Measurements from ENCODE around the gene GRAMD1A.
"Not testable (repeated sequence)": the region's sequence is repeated elsewhere in the genome, so short reads cannot be mapped to it uniquely, and the experiment has no call there.

Gene GRAMD1A

GRCh38 chr19:35002037-35002535, 2.0 kb downstream of the GRAMD1A start:
- DNase-seq, result no peak
- Mint-ChIP-seq H3K27ac (peak overlapping the region; percentile 95), H3K4me1 (peaks cover 57 to 68% of the 10 kb centered on the region in 2 donors), H3K9me3 (no peaks in the 10 kb centered on the region), H3K27me3 (no peaks in the 10 kb centered on the region), H3K36me3 (peaks cover 24 to 55% of the 10 kb centered on the region in 2 donors), H3K4me3 (peak overlapping the region; percentile 83 to 96)
- no peak for ATAC-seq (replicated peaks)

- ATAC-seq (replicated peaks) (no peak), DNase-seq (no peak)
- peaks cover 42 to 45% of the 10 kb centered on the region in 2 donors for H3K4me1 Mint-ChIP-seq
- peak overlapping the region in 1 of 2 donors; percentile 48 for H3K4me3 Mint-ChIP-seq
- H3K27me3 Mint-ChIP-seq, result no peaks in the 10 kb centered on the region
- peak overlapping the region; percentile 62 for H3K27ac Mint-ChIP-seq
- peaks cover 29 to 57% of the 10 kb centered on the region in 2 donors for H3K36me3 Mint-ChIP-seq
- H3K9me3 Mint-ChIP-seq, result no peaks in the 10 kb centered on the region
These were observed 4.6 kb downstream of the GRAMD1A start for GRCh38 chr19:35004517-35005255.

GRCh38 chr19:35005256-35005977, 5.3 kb downstream of the GRAMD1A start:
- H3K27ac Mint-ChIP-seq, result no peak overlapping the region
- DNase-seq, result no peak
- no peak overlapping the region for H3K4me3 Mint-ChIP-seq
- H3K36me3 Mint-ChIP-seq, result peaks cover 34 to 61% of the 10 kb centered on the region in 2 donors
- no peak for ATAC-seq (replicated peaks)
- peaks cover 42 to 52% of the 10 kb centered on the region in 2 donors for H3K4me1 Mint-ChIP-seq
- no peaks in the 10 kb centered on the region for H3K9me3 Mint-ChIP-seq
- H3K27me3 Mint-ChIP-seq, result no peaks in the 10 kb centered on the region

GRCh38 chr19:35006007-35006341, 5.9 kb downstream of the GRAMD1A start:
- DNase-seq; H3K27me3 Mint-ChIP-seq; H3K9me3 Mint-ChIP-seq; H3K4me3 Mint-ChIP-seq; H3K27ac Mint-ChIP-seq; ATAC-seq (replicated peaks): not testable (repeated sequence)
- H3K4me1 Mint-ChIP-seq, result peaks cover 40 to 54% of the 10 kb centered on the region in 2 donors
- peaks cover 38 to 61% of the 10 kb centered on the region in 2 donors for H3K36me3 Mint-ChIP-seq

- H3K4me3 Mint-ChIP-seq, result no peak overlapping the region
- H3K27ac Mint-ChIP-seq, result peak overlapping the region; percentile 20
- no peak for ATAC-seq (replicated peaks)
- peaks cover 41 to 61% of the 10 kb centered on the region in 2 donors for H3K36me3 Mint-ChIP-seq
- peaks cover 39 to 54% of the 10 kb centered on the region in 2 donors for H3K4me1 Mint-ChIP-seq
- no peak for DNase-seq
- H3K27me3 Mint-ChIP-seq, result no peaks in the 10 kb centered on the region
- H3K9me3 Mint-ChIP-seq, result no peaks in the 10 kb centered on the region
These were observed 6.3 kb downstream of the GRAMD1A start for GRCh38 chr19:35006342-35006998.

- Mint-ChIP-seq H3K27ac (peak overlapping the region; percentile 20), H3K36me3 (peaks cover 43 to 58% of the 10 kb centered on the region in 2 donors), H3K4me3 (no peak overlapping the region), H3K9me3 (no peaks in the 10 kb centered on the region), H3K27me3 (no peaks in the 10 kb centered on the region), H3K4me1 (peaks cover 38 to 54% of the 10 kb centered on the region in 2 donors)
- DNase-seq (no peak), ATAC-seq (replicated peaks) (no peak)
These were observed 6.9 kb downstream of the GRAMD1A start for GRCh38 chr19:35006999-35007365.

GRCh38 chr19:35007427-35007826, 7.3 kb downstream of the GRAMD1A start:
- Mint-ChIP-seq H3K4me1 (peaks cover 39 to 54% of the 10 kb centered on the region in 2 donors), H3K36me3 (peaks cover 43 to 58% of the 10 kb centered on the region in 2 donors), H3K27ac (peak overlapping the region; percentile 51)
- H3K27me3 Mint-ChIP-seq; DNase-seq; H3K4me3 Mint-ChIP-seq; H3K9me3 Mint-ChIP-seq; ATAC-seq (replicated peaks): not testable (repeated sequence)

- H3K4me1 Mint-ChIP-seq, result peaks cover 41 to 54% of the 10 kb centered on the region in 2 donors
- H3K27ac Mint-ChIP-seq, result peak overlapping the region; percentile 56
- H3K27me3 Mint-ChIP-seq, result no peaks in the 10 kb centered on the region
- DNase-seq (no peak), ATAC-seq (replicated peaks) (no peak)
- H3K36me3 Mint-ChIP-seq, result peaks cover 50 to 60% of the 10 kb centered on the region in 2 donors
- no peaks in the 10 kb centered on the region for H3K9me3 Mint-ChIP-seq
- H3K4me3 Mint-ChIP-seq, result no peak overlapping the region
These were observed 8.8 kb downstream of the GRAMD1A start for GRCh38 chr19:35008891-35009341.

- H3K4me3 Mint-ChIP-seq, result no peak overlapping the region
- H3K4me1 Mint-ChIP-seq, result peaks cover 38 to 53% of the 10 kb centered on the region in 2 donors
- H3K36me3 Mint-ChIP-seq, result peaks cover 51 to 63% of the 10 kb centered on the region in 2 donors
- H3K27ac Mint-ChIP-seq, result peak overlapping the region; percentile 5
- no peak for ATAC-seq (replicated peaks)
- no peak for DNase-seq
- H3K9me3 Mint-ChIP-seq, result no peaks in the 10 kb centered on the region
- H3K27me3 Mint-ChIP-seq, result no peaks in the 10 kb centered on the region
These were observed 9.6 kb downstream of the GRAMD1A start for GRCh38 chr19:35009424-35010415.

- H3K36me3 Mint-ChIP-seq, result peaks cover 52 to 67% of the 10 kb centered on the region in 2 donors
- ATAC-seq (replicated peaks), result no peak
- no peak for DNase-seq
- H3K9me3 Mint-ChIP-seq, result no peaks in the 10 kb centered on the region
- peak overlapping the region in 1 of 2 donors; percentile 14 for H3K4me3 Mint-ChIP-seq
- H3K27ac Mint-ChIP-seq, result peak overlapping the region; percentile 9
- H3K4me1 Mint-ChIP-seq, result peaks cover 36 to 54% of the 10 kb centered on the region in 2 donors
- no peaks in the 10 kb centered on the region for H3K27me3 Mint-ChIP-seq
These were observed 11.1 kb downstream of the GRAMD1A start for GRCh38 chr19:35011091-35011689.

GRCh38 chr19:35011737-35012682, 11.9 kb downstream of the GRAMD1A start:
- no peak for ATAC-seq (replicated peaks)
- Mint-ChIP-seq H3K9me3 (no peaks in the 10 kb centered on the region), H3K36me3 (peaks cover 47 to 62% of the 10 kb centered on the region in 2 donors), H3K4me3 (no peak overlapping the region), H3K27ac (peak overlapping the region; percentile 93), H3K4me1 (peaks cover 31 to 48% of the 10 kb centered on the region in 2 donors), H3K27me3 (no peaks in the 10 kb centered on the region)
- DNase-seq, result no peak
